K562 (cell line): Measurements from ENCODE around the gene MED13L. TPM values are rescaled to one million over a fixed set of nuclear protein-coding genes. Genes with fewer than 3 reads are reported as not detected.

Experiments used
- ATAC-seq: fragments of 200-7000 bp; cut with Tn5 transposase; 3 replicates; pipeline ENCODE4 v1.9.1; 2020; ENCODE audit warnings: moderate library complexity
- BruUV-seq: library from RNA; stranded (reverse); fragments of 400-500 nt; replicated peaks from 2 replicates; lab custom pipeline; 2021; lab: Mats Ljungman, UMichigan
- CTCF ChIA-PET: fragments of 300-600 bp; formaldehyde crosslinking; extraction: SDS; loops from one replicate; lab custom pipeline; 2021; ENCODE audit warnings: low intra/inter-chr PET ratio; lab: Yijun Ruan, JAX
- POLR2A ChIA-PET: fragments of 300-600, 350-650 bp; sonication (Branson Sonifier 250); formaldehyde crosslinking; extraction: SDS; loops from one replicate; lab custom pipeline; 2021; ENCODE audit warnings: antibody characterized with exemption, inconsistent platforms; lab: Yijun Ruan, JAX
- DNase-seq, 4 experiments: peaks; one replicate each; pipeline versions ENCODE4 v3.0.0 to v3.0.0-alpha.2; 2011 to 2018; ENCODE audit warnings: low spot score in 3 of 4, mixed read lengths in 3 of 4; ENCODE audit errors: extremely low read depth in 1 of 4
- FAIRE-seq: peaks from 2 replicates; lab custom pipeline; 2011; peaks lifted over from hg19 to GRCh38; lab: Jason Lieb, UNC
- H2AFZ ChIP-seq: 2 replicates; pipeline ENCODE4 v1.6.0; 2011; ENCODE audit warnings: low read depth, low read length, control low read depth, inconsistent platforms
- H3K27ac ChIP-seq: fragments of 200-600 bp; 3 replicates; pipeline ENCODE4 v1.8.0; 2011; ENCODE audit warnings: low read depth, mild to moderate bottlenecking, control low read depth, inconsistent platforms, low read length, moderate library complexity, mixed read lengths; ENCODE audit errors: extremely low read depth
- H3K27me3 ChIP-seq, 2 experiments: fragments of 300-600 bp in 1 of 2; 2 replicates in 1 of 2; 3 replicates in 1 of 2; pipeline versions ENCODE4 v1.6.0 to v1.8.0; 2011; ENCODE audit warnings: inconsistent platforms in 2 of 2, low read length in 2 of 2, mild to moderate bottlenecking in 1 of 2, mixed read lengths in 1 of 2, moderate library complexity in 1 of 2; ENCODE audit not compliant: control insufficient read depth in 2 of 2, insufficient read depth in 2 of 2
- H3K36me3 ChIP-seq: fragments of 300-600 bp; 3 replicates; pipeline ENCODE4 v1.8.0; 2011; ENCODE audit warnings: mild to moderate bottlenecking, low read length, inconsistent platforms; ENCODE audit not compliant: control insufficient read depth, insufficient read depth
- H3K4me1 ChIP-seq, 2 experiments: fragments of 200-600 bp in 1 of 2; replicated peaks in 1 of 2; 2 replicates in 1 of 2; 3 replicates in 1 of 2; pipeline versions ENCODE4 v1.5.1 to v1.8.0; 2011; ENCODE audit warnings: inconsistent platforms in 2 of 2, low read length in 2 of 2, mild to moderate bottlenecking in 1 of 2, mixed read lengths in 1 of 2, moderate library complexity in 1 of 2; ENCODE audit not compliant: control insufficient read depth in 2 of 2, insufficient read depth in 2 of 2
- H3K4me2 ChIP-seq: 2 replicates; pipeline ENCODE4 v1.6.1; 2011; ENCODE audit warnings: low read length, control low read depth, inconsistent platforms, mixed read lengths; ENCODE audit not compliant: insufficient read depth
- H3K4me3 ChIP-seq: fragments of 200-600 bp; sonication (generic), shearing (Covaris generic); 2 replicates; pipeline ENCODE4 v1.5.1; 2016; ENCODE audit warnings: control low read depth, inconsistent platforms
- H3K79me2 ChIP-seq: fragments of 200-600 bp; 3 replicates; pipeline ENCODE4 v1.8.0; 2011; ENCODE audit warnings: low read length, inconsistent platforms; ENCODE audit not compliant: control insufficient read depth, insufficient read depth
- H3K9ac ChIP-seq, 2 experiments: 2 replicates each; pipeline versions ENCODE4 v1.6.0 to v1.6.1; 2011; ENCODE audit warnings: low read depth in 2 of 2, low read length in 2 of 2, control low read depth in 1 of 2, inconsistent platforms in 1 of 2, mild to moderate bottlenecking in 1 of 2, mixed read lengths in 1 of 2; ENCODE audit not compliant: insufficient read depth in 1 of 2
- H3K9me1 ChIP-seq: one replicate; pipeline ENCODE4 v1.6.0; 2011; ENCODE audit warnings: inconsistent platforms, mild to moderate bottlenecking, low read length, moderate library complexity; ENCODE audit not compliant: control insufficient read depth, insufficient read depth
- H3K9me3 ChIP-seq: replicated peaks from 2 replicates; pipeline ENCODE4 v1.5.1; 2011; ENCODE audit warnings: low read depth, low read length, inconsistent platforms; ENCODE audit not compliant: control insufficient read depth, insufficient read depth
- H4K20me1 ChIP-seq: replicated peaks from 2 replicates; pipeline ENCODE4 v1.6.1; 2011; ENCODE audit warnings: low read length, inconsistent platforms, mixed read lengths; ENCODE audit not compliant: control insufficient read depth, insufficient read depth
- CEBPB ChIP-seq: fragments of 450-650 bp; IDR thresholded peaks from 2 replicates; pipeline ENCODE4 v1.6.1; 2016; ENCODE audit warnings: missing genetic modification characterization, missing compliant biosample characterization
- GABPB1 ChIP-seq: sonication (generic); formaldehyde crosslinking; IDR thresholded peaks from 2 replicates; pipeline ENCODE4 v1.8.0; 2022; ENCODE audit warnings: mild to moderate bottlenecking, missing genetic modification reagents
- GABPB2 ChIP-seq: fragments of 250-450 bp; sonication (Bioruptor Pico); conservative IDR thresholded peaks from 2 replicates; pipeline ENCODE4 v1.5.1; 2021; ENCODE audit warnings: mild to moderate bottlenecking
- HCFC1 ChIP-seq: IDR thresholded peaks from 2 replicates; pipeline ENCODE4 v1.6.1; 2012; ENCODE audit warnings: low read depth, low read length, improper control_type of control experiment
- NFXL1 ChIP-seq: fragments of 450-650 bp; formaldehyde crosslinking; IDR thresholded peaks from 2 replicates; pipeline ENCODE4 v1.4.0; 2021; ENCODE audit warnings: mild to moderate bottlenecking
- RBM15 ChIP-seq: fragments of 200-400 bp; formaldehyde crosslinking; IDR thresholded peaks from 2 replicates; pipeline ENCODE4 v1.6.1; 2018; ENCODE audit warnings: mild to moderate bottlenecking, low read length, moderate library complexity; ENCODE audit not compliant: insufficient read depth
- SIX5 ChIP-seq, 2 experiments: IDR thresholded peaks; 2 replicates each; pipeline ENCODE4 v1.6.1; 2011; ENCODE audit warnings: low read length in 2 of 2, borderline replicate concordance in 1 of 2, low read depth in 1 of 2, mild to moderate bottlenecking in 1 of 2, moderate library complexity in 1 of 2; ENCODE audit not compliant: insufficient read depth in 1 of 2
- SMARCC2 ChIP-seq: fragments of 450-650 bp; IDR thresholded peaks from 2 replicates; pipeline ENCODE4 v1.6.1; 2017; ENCODE audit warnings: antibody characterized with exemption, moderate library complexity, mild to moderate bottlenecking, low read depth
- ZKSCAN8 ChIP-seq: fragments of 200-800 bp; sonication (Bioruptor generic); IDR thresholded peaks from 2 replicates; pipeline ENCODE4 v1.6.1; 2016; ENCODE audit warnings: missing genetic modification characterization, missing compliant biosample characterization
- ZNF12 ChIP-seq: sonication (generic); formaldehyde crosslinking; IDR thresholded peaks from 2 replicates; pipeline ENCODE4 v1.4.0; 2020; ENCODE audit warnings: mild to moderate bottlenecking, missing genetic modification reagents
- ZNF311 ChIP-seq: fragments of 250-450 bp; sonication (Bioruptor Pico); IDR thresholded peaks from 2 replicates; pipeline ENCODE4 v1.4.0; 2020; ENCODE audit warnings: mild to moderate bottlenecking, moderate library complexity
- WGBS: fragments of 100-300 bp; shearing (Covaris generic); methylation state at CpG from one replicate; pipeline ENCODE4 v1.1.6; 2016; ENCODE audit warnings: low coverage, mixed read lengths; ENCODE audit not compliant: insufficient coverage; ENCODE audit errors: missing lambda C conversion rate; 5-methylcytosine and 5-hydroxymethylcytosine counted together
- in situ Hi-C: fragments of 300-500 bp; cut with MboI; formaldehyde crosslinking; loops from 4 replicates; pipeline ENCODE4 v1.15.0; 2018; ENCODE audit warnings: inconsistent platforms, mixed read lengths
- intact Hi-C: fragments of 100-400 bp; cut with micrococcal nuclease; formaldehyde crosslinking; loops from 2 replicates; pipeline ENCODE4 v1.14.2; 2022
- polyA plus RNA-seq, 8 experiments: library from polyadenylated mRNA; depleted of rRNA in 4 of 8; stranded (reverse) in 5 of 8; unstranded in 3 of 8; fragments of >200 nt; fragmentation: Nextera tagmentation in 2 of 8; fragmentation: Illumina TruSeq in 1 of 8; extraction: Ambion mirVana in 2 of 8; extraction: Trizol in 1 of 8; gene quantifications; 2 replicates each; pipeline versions ENCODE4 v1.2.1 to v1.2.3, GENCODE V29; 2011 to 2014; ENCODE audit warnings: inconsistent platforms in 1 of 8, missing spikeins in 1 of 8
- total RNA-seq, 7 experiments: library from RNA; depleted of rRNA in 6 of 7; stranded (reverse); fragments of >200 nt in 6 of 7; fragmentation: Illumina TruSeq in 2 of 7; extraction: Trizol in 2 of 7; gene quantifications; 2 replicates each; pipeline versions ENCODE4 v1.2.1 to v1.2.3, GENCODE V29; 2011 to 2021; ENCODE audit warnings: low replicate concordance in 1 of 7
- TF ChIP-seq, protein P1 (sequence below), 2 experiments: IDR thresholded peaks; 2 replicates each; pipeline ENCODE4 v1.6.1; 2012; ENCODE audit warnings: improper control_type of control experiment in 2 of 2, low read depth in 2 of 2, low read length in 2 of 2, borderline replicate concordance in 1 of 2
- TF ChIP-seq, protein P2 (sequence below): conservative IDR thresholded peaks from 2 replicates; pipeline ENCODE4 v1.6.1; 2011; ENCODE audit warnings: low read depth, mild to moderate bottlenecking, low read length; ENCODE audit not compliant: control insufficient read depth
- TF ChIP-seq, protein P3 (sequence below): sonication (generic); formaldehyde crosslinking; IDR thresholded peaks from 2 replicates; pipeline ENCODE4 v1.8.0; 2022; ENCODE audit warnings: missing genetic modification reagents, mild to moderate bottlenecking, borderline replicate concordance

The MED13L gene
- total and polyA plus RNA-seq, 9 of the 15 experiments (the other 6 are each of a cell fraction or from before 2014, with no cell fraction given), result 13.4 to 90.3 (median 36.9) TPM

DNA sequence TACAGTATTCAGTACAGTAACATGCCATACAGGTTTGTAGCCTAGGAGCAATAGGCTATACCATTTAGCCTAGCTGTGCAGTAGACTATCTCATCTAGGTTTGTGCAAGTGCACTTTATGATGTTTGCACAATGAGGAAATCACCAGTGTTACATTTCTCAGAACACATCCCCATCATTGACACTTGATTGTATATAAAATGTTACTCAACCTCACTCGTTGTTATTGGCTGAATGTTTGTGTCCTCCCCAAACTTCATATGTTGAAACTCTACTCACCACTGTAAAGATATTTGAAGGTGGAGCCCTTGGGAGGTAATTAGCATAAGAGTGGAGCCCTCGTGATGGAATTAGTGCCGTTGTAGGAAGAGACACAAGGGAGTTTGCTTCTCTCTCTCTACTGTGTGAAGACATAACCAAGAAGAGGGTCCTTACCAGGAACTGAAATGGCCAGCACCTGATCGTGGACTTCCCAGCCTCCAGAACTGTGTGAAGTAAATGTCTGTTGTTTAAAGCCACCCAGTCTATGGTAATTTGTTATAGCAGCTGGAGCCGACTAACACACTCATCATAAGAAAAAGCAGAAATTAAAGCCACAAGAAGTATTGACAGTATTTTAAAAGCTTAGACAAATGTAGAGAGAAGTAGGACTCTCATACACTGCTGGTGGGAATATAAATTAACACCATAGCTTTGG, 3.2 kb upstream of the MED13L start:
- Histone ChIP-seq H3K4me2 (no peak overlapping the region), H3K4me1 (peaks cover 17 to 26% of the 10 kb centered on the region in 2 experiments), H4K20me1 (peaks cover 4% of the 10 kb centered on the region; the same call in 1 of the 2 replicates), H2AFZ (peak overlapping the region; percentile 61), H3K27ac (no peak overlapping the region), H3K9me1 (no peaks in the 10 kb centered on the region), H3K4me3 (no peak overlapping the region), H3K9ac (no peak overlapping the region), H3K27me3 (no peaks in the 10 kb centered on the region), H3K36me3 (no peaks in the 10 kb centered on the region), H3K79me2 (peaks cover 13% of the 10 kb centered on the region), H3K9me3 (no peaks in the 10 kb centered on the region)
- in situ Hi-C loops, result no loop called here
- DNase-seq (no peak), ATAC-seq (no peak), FAIRE-seq (peak; percentile 61)
- ChIA-PET CTCF (interaction anchor here (0.5 kb wide), 1 partner anchor 116 kb away, joined by 3 read pairs; no protein-coding TSS in a partner anchor), POLR2A (interaction anchor here (0.6 kb wide), 1 partner anchor 278 kb away, joined by 3 read pairs; no protein-coding TSS in a partner anchor)
- BruUV-seq, result no TSS peak
- intact Hi-C loops, result loop anchor here (5.0 kb wide), 1 partner anchor 147 kb away; no protein-coding TSS in a partner anchor
- WGBS, result 30% methylated on average over 5 of the region's 5 CpGs
- TF ChIP-seq HCFC1 (no peak), CEBPB (peak; percentile 77), GABPB2 (CRISPR knock-in tag) (no peak), SIX5 (IDR thresholded peaks at IDR 0.05; ENCODE audit: borderline replicate concordance in 1 of 2, insufficient read depth in 1 of 2, low read depth in 1 of 2, low read length in 2 of 2) (no peak), ZKSCAN8 (CRISPR knock-in tag) (no peak), ZNF311 (CRISPR knock-in tag) (no peak), ZNF12 (CRISPR knock-in tag) (peak; percentile 74; the same call in 1 of the 2 replicates), RBM15 (no peak), NFXL1 (CRISPR knock-in tag) (no peak), SMARCC2 (no peak), GABPB1 (CRISPR knock-in tag) (no peak)
- TF ChIP-seq, protein P1, sequence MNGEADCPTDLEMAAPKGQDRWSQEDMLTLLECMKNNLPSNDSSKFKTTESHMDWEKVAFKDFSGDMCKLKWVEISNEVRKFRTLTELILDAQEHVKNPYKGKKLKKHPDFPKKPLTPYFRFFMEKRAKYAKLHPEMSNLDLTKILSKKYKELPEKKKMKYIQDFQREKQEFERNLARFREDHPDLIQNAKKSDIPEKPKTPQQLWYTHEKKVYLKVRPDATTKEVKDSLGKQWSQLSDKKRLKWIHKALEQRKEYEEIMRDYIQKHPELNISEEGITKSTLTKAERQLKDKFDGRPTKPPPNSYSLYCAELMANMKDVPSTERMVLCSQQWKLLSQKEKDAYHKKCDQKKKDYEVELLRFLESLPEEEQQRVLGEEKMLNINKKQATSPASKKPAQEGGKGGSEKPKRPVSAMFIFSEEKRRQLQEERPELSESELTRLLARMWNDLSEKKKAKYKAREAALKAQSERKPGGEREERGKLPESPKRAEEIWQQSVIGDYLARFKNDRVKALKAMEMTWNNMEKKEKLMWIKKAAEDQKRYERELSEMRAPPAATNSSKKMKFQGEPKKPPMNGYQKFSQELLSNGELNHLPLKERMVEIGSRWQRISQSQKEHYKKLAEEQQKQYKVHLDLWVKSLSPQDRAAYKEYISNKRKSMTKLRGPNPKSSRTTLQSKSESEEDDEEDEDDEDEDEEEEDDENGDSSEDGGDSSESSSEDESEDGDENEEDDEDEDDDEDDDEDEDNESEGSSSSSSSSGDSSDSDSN (IDR thresholded peaks at IDR 0.05; ENCODE audit: borderline replicate concordance in 1 of 2, low read depth in 2 of 2, low read length in 2 of 2), result no peak
- TF ChIP-seq, protein P2, sequence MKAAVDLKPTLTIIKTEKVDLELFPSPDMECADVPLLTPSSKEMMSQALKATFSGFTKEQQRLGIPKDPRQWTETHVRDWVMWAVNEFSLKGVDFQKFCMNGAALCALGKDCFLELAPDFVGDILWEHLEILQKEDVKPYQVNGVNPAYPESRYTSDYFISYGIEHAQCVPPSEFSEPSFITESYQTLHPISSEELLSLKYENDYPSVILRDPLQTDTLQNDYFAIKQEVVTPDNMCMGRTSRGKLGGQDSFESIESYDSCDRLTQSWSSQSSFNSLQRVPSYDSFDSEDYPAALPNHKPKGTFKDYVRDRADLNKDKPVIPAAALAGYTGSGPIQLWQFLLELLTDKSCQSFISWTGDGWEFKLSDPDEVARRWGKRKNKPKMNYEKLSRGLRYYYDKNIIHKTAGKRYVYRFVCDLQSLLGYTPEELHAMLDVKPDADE, result no peak
- TF ChIP-seq, protein P3, sequence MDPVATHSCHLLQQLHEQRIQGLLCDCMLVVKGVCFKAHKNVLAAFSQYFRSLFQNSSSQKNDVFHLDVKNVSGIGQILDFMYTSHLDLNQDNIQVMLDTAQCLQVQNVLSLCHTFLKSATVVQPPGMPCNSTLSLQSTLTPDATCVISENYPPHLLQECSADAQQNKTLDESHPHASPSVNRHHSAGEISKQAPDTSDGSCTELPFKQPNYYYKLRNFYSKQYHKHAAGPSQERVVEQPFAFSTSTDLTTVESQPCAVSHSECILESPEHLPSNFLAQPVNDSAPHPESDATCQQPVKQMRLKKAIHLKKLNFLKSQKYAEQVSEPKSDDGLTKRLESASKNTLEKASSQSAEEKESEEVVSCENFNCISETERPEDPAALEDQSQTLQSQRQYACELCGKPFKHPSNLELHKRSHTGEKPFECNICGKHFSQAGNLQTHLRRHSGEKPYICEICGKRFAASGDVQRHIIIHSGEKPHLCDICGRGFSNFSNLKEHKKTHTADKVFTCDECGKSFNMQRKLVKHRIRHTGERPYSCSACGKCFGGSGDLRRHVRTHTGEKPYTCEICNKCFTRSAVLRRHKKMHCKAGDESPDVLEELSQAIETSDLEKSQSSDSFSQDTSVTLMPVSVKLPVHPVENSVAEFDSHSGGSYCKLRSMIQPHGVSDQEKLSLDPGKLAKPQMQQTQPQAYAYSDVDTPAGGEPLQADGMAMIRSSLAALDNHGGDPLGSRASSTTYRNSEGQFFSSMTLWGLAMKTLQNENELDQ (CRISPR knock-in tag), result no peak
